Measurements from ENCODE around the gene HAUS5.

DNA sequence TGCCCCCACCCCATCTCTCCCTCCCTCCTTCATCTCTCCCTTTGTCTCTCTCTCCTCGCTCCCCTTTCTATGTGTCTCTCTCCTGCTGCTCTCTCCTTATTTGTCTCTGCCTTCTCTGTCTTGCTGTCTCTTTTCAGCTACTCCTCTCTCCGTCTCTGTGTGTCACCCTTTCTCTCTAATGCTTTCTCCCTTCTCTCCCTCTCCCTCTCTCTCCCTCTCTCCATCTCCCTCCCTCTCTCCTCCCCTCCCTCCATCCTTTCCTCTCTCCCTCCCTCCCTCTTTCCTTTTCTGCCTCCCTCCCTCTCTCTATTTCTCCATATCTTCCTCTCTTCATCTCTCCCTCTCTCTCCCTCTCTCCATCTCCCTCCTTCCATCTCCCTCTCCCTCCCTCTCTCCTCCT is 49.8 kb upstream of the HAUS5 start:
- TF ChIP-seq, protein P1, sequence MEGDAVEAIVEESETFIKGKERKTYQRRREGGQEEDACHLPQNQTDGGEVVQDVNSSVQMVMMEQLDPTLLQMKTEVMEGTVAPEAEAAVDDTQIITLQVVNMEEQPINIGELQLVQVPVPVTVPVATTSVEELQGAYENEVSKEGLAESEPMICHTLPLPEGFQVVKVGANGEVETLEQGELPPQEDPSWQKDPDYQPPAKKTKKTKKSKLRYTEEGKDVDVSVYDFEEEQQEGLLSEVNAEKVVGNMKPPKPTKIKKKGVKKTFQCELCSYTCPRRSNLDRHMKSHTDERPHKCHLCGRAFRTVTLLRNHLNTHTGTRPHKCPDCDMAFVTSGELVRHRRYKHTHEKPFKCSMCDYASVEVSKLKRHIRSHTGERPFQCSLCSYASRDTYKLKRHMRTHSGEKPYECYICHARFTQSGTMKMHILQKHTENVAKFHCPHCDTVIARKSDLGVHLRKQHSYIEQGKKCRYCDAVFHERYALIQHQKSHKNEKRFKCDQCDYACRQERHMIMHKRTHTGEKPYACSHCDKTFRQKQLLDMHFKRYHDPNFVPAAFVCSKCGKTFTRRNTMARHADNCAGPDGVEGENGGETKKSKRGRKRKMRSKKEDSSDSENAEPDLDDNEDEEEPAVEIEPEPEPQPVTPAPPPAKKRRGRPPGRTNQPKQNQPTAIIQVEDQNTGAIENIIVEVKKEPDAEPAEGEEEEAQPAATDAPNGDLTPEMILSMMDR (IDR thresholded peaks at IDR 0.05; ENCODE audit: insufficient read depth, low read depth, low read length): no peak
- no peak for TF ChIP-seq EZH2 (IDR thresholded peaks at IDR 0.05; ENCODE audit: insufficient read depth, low read length)

Measured in astrocyte (in vitro differentiated cells and primary cell).